Nephron (organoid): ENCODE data around the gene SEPTIN6.

Source experiments
- H3K27ac Mint-ChIP-seq, 3 experiments: 2 replicates each; pipeline ENCODE4 v1.8.0; 2020; ENCODE audit warnings: mixed read lengths in 3 of 3, mild to moderate bottlenecking in 2 of 3, moderate library complexity in 1 of 3
- H3K27me3 Mint-ChIP-seq: 2 replicates; pipeline ENCODE4 v1.8.0; 2021; ENCODE audit warnings: low read depth, mild to moderate bottlenecking, moderate library complexity, mixed read lengths
- H3K36me3 Mint-ChIP-seq: 2 replicates; pipeline ENCODE4 v1.8.0; 2020; ENCODE audit warnings: low read depth, mixed read lengths
- H3K4me1 Mint-ChIP-seq: 2 replicates; pipeline ENCODE4 v1.8.0; 2020; ENCODE audit warnings: mixed read lengths
- H3K4me3 Mint-ChIP-seq, 3 experiments: 2 replicates each; pipeline ENCODE4 v1.8.0; 2020; ENCODE audit warnings: mild to moderate bottlenecking in 3 of 3, mixed read lengths in 3 of 3, moderate library complexity in 2 of 3
- H3K9me3 Mint-ChIP-seq: 2 replicates; pipeline ENCODE4 v1.8.0; 2020; ENCODE audit warnings: mixed read lengths
- TF ChIP-seq, protein P1 (sequence below), 3 experiments: fragments of 200-600 bp; sonication (generic); IDR thresholded peaks; one replicate each; pipeline ENCODE4 v1.5.0; 2021; ENCODE audit warnings: antibody characterized with exemption in 3 of 3; ENCODE audit not compliant: unreplicated experiment in 3 of 3

The SEPTIN6 gene

DNA sequence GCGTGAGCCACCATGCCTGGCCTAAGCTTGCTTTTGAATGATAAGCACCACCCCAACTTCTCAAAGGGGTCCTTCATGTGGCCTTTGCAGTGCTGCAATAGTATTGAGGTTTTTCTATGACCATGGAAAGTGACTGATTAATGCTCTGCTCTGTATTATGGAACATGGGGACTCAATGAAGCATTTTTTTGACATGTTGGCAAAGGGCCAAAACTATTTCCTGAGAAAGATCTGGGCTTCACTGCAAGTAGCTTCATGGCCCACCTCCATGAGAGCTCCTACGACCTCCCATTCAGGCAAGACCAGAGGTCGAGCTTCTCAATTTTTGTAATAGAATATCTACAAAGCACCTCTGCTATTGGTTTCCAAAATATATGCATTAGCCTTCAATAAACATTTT lies 16.7 kb upstream of the SEPTIN6 start:
- Mint-ChIP-seq H3K4me1 (no peaks in the 10 kb centered on the region), H3K4me3 (no peak overlapping the region), H3K9me3 (peaks cover 9% of the 10 kb centered on the region), H3K36me3 (no peaks in the 10 kb centered on the region), H3K27me3 (peaks cover 3% of the 10 kb centered on the region), H3K27ac (no peak overlapping the region)
- TF ChIP-seq, protein P1, sequence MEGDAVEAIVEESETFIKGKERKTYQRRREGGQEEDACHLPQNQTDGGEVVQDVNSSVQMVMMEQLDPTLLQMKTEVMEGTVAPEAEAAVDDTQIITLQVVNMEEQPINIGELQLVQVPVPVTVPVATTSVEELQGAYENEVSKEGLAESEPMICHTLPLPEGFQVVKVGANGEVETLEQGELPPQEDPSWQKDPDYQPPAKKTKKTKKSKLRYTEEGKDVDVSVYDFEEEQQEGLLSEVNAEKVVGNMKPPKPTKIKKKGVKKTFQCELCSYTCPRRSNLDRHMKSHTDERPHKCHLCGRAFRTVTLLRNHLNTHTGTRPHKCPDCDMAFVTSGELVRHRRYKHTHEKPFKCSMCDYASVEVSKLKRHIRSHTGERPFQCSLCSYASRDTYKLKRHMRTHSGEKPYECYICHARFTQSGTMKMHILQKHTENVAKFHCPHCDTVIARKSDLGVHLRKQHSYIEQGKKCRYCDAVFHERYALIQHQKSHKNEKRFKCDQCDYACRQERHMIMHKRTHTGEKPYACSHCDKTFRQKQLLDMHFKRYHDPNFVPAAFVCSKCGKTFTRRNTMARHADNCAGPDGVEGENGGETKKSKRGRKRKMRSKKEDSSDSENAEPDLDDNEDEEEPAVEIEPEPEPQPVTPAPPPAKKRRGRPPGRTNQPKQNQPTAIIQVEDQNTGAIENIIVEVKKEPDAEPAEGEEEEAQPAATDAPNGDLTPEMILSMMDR (IDR thresholded peaks at IDR 0.05; ENCODE audit: unreplicated experiment in 3 of 3) = no peak

DNA sequence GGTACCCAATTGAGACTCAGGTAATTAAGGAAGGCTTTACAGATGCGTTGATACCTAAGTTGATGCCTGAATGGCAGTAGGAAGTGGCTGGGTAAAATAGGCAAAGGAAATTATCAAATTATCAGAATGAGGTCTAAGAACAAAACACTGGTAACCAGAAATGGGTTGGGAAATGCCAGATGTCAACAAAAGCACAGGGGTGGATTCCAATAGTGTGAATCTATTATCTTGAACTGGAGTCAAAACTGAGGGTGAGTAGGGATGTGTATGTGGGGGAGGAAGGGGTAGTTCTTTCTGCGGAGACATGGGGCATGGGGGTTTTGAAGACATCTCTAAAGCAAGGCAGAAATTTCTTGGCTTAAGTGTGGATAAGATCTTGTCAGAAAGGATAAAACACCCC lies 16.0 kb upstream of the SEPTIN6 start:
- TF ChIP-seq, protein P1 (IDR thresholded peaks at IDR 0.05; ENCODE audit: unreplicated experiment in 3 of 3) = no peak
- no peak overlapping the region for H3K4me3 Mint-ChIP-seq
- H3K36me3 Mint-ChIP-seq = no peaks in the 10 kb centered on the region
- peaks cover 9% of the 10 kb centered on the region for H3K9me3 Mint-ChIP-seq
- peaks cover 3% of the 10 kb centered on the region for H3K27me3 Mint-ChIP-seq
- no peak overlapping the region for H3K27ac Mint-ChIP-seq
- H3K4me1 Mint-ChIP-seq = no peaks in the 10 kb centered on the region

DNA sequence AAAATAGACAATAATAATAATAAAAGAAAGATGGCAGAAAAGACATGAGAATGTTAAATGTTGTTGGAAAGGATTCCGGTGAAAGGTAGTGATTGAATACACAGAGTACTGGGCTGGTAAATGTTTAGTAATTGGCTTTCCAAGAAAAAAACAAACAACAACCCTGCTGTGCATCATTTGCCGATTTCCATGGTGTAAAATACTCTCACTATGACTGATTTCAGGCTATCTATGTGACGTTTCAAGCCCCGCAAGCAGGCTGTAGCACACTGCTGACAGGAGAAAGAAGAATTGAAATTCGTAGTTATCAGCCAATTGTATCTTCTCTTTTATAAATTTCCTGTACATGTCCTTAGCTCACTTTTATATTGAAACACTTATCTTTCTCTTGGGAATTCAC lies 13.6 kb upstream of the SEPTIN6 start:
- H3K4me1 Mint-ChIP-seq = no peaks in the 10 kb centered on the region
- H3K36me3 Mint-ChIP-seq = no peaks in the 10 kb centered on the region
- no peaks in the 10 kb centered on the region for H3K27me3 Mint-ChIP-seq
- peaks cover 8% of the 10 kb centered on the region for H3K9me3 Mint-ChIP-seq
- H3K27ac Mint-ChIP-seq = no peak overlapping the region
- TF ChIP-seq, protein P1 (IDR thresholded peaks at IDR 0.05; ENCODE audit: unreplicated experiment in 3 of 3) = no peak
- H3K4me3 Mint-ChIP-seq = no peak overlapping the region

DNA sequence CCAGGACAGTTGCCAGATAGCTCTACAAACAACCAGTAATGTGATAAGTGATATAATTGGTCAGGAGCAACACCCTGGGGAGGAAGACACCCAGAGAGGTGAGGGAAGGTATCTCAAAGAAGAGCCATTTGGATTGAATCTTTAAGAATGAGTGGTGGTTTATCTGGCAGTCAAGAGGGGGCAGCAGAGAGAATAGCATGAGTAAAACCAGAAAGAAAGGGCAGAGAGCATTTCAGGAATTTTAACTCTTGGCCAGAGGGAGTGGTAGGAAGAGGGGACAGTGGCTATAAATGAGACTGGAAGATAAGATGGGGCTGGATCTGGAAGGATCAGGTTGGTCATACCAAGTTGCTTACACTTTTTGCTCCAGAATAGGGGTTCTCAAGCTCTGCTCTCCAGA lies 5.9 kb upstream of the SEPTIN6 start:
- Mint-ChIP-seq H3K27ac (no peak overlapping the region), H3K4me1 (peaks cover 10% of the 10 kb centered on the region), H3K4me3 (no peak overlapping the region), H3K9me3 (peaks cover 14% of the 10 kb centered on the region), H3K36me3 (no peaks in the 10 kb centered on the region), H3K27me3 (peaks cover 4% of the 10 kb centered on the region)
- TF ChIP-seq, protein P1 (IDR thresholded peaks at IDR 0.05; ENCODE audit: unreplicated experiment in 3 of 3) = peak; percentile 23 to 52 (median 45)

DNA sequence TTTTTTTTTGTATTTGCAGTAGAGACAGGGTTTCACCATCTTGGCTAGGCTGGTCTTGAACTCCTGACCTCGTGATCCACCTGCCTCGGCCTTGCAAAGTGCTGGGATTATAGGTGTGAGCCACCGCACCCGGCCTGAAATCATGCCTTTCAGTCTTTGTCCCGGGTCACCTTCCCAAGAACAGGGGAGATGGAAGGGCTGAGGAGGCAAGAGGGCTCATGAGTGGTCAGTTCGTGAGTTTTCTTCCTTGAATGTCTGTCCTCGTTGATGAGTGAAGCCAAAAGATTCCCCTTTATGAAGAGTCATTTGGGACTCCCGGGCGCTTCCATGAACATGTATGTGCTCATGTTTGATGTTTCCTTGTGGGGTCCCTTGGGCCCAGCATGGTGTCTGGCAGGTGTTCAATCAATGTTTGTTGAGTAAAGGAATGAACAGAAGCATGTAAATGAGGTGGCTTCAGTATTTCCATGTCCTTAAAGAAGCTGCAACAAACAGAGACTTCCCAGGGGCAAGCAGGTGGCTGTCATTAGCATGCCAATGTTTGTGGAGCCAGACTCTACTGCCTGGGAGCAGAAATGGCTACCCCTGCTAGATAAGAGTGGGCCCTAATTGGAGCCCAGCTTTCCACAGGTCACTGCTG lies 3.4 kb upstream of the SEPTIN6 start:
- TF ChIP-seq, protein P1 (IDR thresholded peaks at IDR 0.05; ENCODE audit: unreplicated experiment in 3 of 3) = no peak
- H3K27me3 Mint-ChIP-seq = peaks cover 4% of the 10 kb centered on the region
- peaks cover 15% of the 10 kb centered on the region for H3K9me3 Mint-ChIP-seq
- no peak overlapping the region for H3K4me3 Mint-ChIP-seq
- no peaks in the 10 kb centered on the region for H3K36me3 Mint-ChIP-seq
- no peak overlapping the region for H3K27ac Mint-ChIP-seq
- H3K4me1 Mint-ChIP-seq = peaks cover 10% of the 10 kb centered on the region

DNA sequence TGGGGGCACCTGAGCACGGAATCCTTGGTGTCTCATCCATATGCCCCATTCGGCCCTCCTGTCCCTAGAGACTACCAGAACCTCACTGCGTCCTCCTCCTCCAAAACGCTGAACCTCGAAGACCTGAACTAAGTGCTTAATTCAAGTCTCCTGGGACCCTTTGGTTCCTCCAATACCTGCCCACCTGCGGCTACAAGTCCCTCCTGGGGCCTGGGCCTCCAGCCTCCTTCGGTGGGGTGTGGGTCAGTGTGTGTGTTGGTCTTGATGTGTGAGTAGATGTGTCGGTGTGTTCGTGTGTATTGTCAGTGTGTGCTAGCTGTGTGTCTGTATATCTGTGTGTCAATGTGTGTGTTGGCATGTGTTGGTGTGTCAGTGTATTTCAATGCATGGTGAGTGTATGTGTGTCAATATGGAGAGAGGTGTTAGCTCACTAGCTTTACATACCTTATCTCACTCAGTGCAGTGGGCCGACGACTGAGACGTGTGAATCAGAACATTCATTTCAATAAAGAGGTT lies 2.6 kb upstream of the SEPTIN6 start:
- TF ChIP-seq, protein P1 (IDR thresholded peaks at IDR 0.05; ENCODE audit: unreplicated experiment in 3 of 3) = no peak
- Mint-ChIP-seq H3K27me3 (peaks cover 4% of the 10 kb centered on the region), H3K27ac (peak overlapping the region in 1 of 3 experiments; percentile 12), H3K9me3 (peaks cover 14% of the 10 kb centered on the region), H3K4me1 (peaks cover 10% of the 10 kb centered on the region), H3K4me3 (peak overlapping the region; percentile 0 to 66 (median 1)), H3K36me3 (no peaks in the 10 kb centered on the region)
